Effector CD8-positive, alpha-beta T cell (primary cell): ENCODE measurements around the gene GCHFR.

Experiments
- DNase-seq: peaks from one replicate; lab custom pipeline; 2025; lab: John Stamatoyannopoulos, UW
- total RNA-seq, 4 experiments: gene quantifications; one replicate each; lab custom pipeline; 2026; lab: John Stamatoyannopoulos, UW

Gene GCHFR
- 21.3 to 26.6 (median 23.6) reads per million in 4 experiments for total RNA-seq

- DNase-seq: peak; percentile 49
Measured at GRCh38 chr15:40763801-40764628, at the start of gene GCHFR. Gene GCHFR, plus strand, starts transcription at chr15:40764068. Its CDS starts 113 bp downstream, at chr15:40764181.

- no peak for DNase-seq
Measured at GRCh38 chr15:40714144-40714543, 49.7 kb upstream of the GCHFR start.

DNA sequence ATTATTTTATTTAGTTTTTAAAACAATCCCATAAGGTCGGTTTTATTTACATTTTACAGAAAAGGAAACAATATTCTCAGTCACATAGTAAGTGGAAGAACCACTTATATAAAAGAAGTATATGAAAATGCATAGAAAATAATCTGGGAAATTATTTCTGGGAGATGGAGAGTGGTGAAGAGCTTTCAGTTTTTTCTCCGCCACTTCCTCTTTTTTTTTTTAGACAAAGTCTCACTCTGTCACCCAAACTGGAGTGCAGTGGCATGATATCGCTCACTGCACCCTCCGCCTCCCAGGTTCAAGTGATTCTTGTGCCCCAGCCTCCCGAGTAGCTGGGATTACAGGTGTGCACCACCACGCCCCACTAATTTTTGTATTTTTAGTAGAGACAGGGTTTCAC lies 47.7 kb upstream of the GCHFR start:
- no peak for DNase-seq

- no peak for DNase-seq
Measured at GRCh38 chr15:40721701-40722100, 42.2 kb upstream of the GCHFR start.

DNA sequence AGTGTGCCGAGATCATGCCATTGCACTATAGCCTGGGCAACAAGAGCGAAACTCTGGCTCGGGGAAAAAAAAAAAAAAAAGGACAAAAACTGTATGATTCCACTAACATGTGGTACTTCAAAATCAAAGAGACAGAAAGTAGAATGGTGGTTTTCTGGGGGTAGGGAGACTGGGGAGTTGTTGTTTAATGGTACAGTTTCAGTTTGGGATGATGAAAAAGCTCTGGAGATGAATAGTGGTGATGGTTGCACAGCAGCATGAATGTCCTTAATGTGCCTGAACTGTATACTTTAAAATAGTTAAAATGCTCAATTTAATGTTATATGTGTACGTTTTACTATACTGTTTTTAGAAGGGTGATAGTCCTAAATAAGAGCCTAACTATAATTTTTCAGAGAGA lies 41.5 kb upstream of the GCHFR start:
- no peak for DNase-seq

GRCh38 chr15:40722934-40723333 lies 40.9 kb upstream of the GCHFR start:
- no peak for DNase-seq

DNA sequence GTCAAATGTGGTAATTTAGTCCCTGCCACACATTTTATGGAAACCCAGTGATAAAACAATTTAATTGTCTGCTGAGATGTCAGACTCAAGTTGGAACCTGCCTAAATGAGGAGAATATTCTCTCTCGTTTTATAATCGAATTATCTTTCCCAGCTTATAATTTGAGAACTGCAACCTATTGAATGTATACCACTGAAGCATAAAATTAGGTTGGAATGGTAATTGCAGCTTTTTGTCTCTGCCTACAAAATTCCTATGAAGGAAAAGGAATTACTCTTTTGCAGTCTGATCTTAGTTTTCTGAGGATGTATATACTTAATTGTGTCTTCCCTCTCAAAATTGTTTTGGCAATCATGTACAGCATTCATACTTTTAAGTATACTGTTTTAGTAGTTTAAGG lies 39.9 kb upstream of the GCHFR start:
- no peak for DNase-seq

DNA sequence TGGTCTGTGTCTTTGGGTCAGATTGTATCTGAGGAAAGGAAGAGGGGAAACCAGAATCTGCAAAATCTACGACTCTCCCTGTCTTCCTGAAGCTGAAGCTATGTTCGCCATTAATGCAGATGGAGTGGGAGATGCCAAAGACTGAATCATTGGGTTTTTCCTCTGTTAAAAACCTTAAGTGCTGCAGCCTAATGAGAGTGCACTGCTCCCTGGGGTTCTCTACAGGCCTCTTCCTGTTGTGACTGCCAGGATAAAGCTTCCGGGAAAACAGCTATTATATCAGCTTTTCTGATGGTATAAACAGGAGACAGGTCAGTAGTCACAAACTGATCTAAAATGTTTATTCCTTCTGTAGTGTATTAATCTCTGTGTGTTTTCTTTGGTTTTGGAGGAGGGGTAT lies 32.8 kb upstream of the GCHFR start:
- DNase-seq: no peak

- no peak for DNase-seq
Measured at GRCh38 chr15:40736575-40736974, 27.3 kb upstream of the GCHFR start.

- no peak for DNase-seq
Measured at GRCh38 chr15:40737048-40737447, 26.8 kb upstream of the GCHFR start.

- no peak for DNase-seq
Measured at GRCh38 chr15:40739047-40739446, 24.8 kb upstream of the GCHFR start.

DNA sequence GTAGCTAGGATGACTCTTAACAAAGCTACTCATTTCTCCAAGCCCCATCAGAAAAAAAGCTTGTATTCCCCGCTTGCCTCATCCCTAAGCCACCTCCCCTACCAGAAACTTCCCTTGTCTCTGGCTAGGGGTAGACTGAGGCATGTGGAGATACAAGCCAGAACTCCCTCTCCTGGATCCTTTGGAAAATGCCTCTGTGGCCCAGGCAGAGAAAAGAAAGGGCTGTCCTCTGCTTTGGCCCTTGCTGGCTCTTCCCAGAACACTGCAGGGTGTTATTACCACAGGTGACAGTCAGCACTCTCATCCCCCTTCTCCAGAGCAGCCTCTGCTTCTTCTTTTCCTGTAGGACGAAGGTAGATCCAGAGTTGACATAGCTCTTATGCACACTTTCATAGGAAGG lies 24.0 kb upstream of the GCHFR start:
- no peak for DNase-seq

DNA sequence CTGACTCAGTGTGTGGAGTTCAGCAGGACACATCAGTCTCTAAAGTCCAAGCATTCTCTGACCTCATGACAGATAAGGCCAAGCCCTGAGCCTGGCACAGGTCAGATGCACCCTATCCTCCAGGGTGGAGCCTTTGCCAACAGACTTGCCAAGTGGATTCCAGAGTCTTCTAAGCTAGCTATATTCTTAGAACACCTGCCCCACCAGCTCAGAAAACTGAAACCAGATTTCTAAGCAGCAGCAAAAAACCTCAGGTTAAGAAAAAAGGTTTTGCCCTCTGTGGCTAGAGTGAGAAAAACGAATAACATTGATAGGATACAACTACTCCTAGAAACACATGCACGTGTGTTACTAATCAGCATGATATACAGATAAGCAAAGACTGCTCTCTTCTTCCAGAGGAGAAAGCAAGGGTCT lies 20.4 kb upstream of the GCHFR start:
- DNase-seq: no peak

DNA sequence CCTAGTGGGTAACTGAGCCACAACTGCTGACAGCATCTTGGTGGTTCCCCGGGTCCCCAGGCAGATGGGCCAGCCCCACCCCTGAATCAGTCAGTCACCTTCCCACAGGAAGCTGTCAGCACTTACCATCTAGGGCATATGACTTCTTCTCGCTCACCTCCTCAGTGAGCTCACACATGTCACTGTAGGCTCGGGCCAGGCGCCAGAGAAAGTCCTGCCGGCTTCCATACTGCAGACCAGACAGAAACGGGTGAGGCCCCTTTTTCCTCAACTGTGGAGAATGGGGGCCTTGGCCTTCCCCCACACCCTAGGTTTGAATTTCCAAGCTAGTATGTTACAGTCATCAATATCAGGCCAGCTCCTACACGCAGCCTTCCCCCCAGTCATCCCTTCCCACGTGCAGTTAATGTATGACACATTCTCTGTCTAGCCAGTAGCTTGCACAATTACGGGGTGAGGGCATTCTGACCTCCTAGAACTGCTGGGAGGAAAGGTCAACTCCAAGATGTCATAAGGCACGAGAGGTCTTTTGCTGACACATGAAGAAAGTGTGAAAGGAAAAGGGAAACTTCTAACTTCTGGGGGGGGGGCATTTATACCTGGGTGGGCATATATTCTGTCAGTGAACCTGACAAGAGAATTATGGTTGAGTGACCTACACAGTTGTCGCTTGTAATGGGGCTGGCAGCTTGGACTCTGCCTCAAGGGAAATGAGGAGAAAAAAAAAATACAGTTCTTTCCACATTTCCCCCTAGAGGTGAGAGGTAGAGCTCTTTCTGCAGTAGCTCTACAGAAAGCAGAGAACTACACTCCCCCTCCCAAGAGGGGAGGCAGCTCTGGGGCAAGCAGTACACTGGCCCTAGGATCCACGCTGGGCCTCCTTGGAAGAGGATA lies 19.7 kb upstream of the GCHFR start:
- DNase-seq: no peak

- no peak for DNase-seq
Measured at GRCh38 chr15:40744815-40745152, 19.1 kb upstream of the GCHFR start.

DNA sequence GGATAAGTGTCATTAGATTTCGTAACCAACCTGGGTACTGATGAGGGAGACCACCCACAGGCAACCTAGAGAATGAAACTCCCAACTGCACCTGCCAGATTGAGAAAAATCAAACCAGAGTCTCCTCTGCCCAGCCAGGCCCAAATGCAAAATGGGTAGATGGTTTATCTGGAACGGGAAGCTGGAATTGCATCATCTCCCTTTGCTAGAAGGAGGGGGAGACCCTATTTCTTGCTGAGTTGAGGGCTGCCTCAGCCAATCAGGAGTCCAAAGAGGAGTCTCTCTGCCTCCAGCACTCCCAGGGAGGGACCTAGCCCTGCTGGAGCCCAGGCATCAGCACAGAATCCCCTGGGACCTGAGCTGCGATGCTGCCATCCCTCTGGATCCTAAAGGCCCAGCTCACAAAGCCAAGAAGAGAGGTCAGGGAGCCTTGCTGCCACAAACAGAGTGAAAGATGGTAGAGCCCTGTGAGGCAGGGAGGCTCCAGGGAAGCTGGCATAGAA lies 16.9 kb upstream of the GCHFR start:
- DNase-seq: no peak

GRCh38 chr15:40747685-40748631 lies 15.9 kb upstream of the GCHFR start:
- DNase-seq: no peak

DNA sequence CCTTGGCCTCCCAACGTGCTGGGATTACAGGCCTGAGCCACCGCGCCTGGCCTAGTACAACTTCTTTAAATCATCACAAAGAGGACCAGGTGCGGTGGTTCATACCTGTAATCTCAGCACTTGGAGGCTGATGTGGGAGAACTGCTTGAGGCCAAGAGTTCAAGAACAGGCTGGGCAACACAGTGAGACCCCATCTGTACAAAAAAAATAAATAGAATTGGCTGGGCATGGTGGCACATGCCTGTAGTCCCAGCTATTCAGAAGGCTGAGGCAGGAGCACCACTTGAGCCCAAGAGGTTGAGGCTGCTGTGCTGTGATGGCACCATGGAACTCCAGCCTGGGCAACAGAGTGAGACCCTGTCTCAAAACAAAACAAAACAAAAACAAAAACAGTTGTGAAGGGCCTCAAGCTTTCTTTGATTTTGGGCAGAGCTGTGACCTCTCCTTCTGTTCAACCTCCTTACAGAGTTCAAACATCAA lies 14.7 kb upstream of the GCHFR start:
- no peak for DNase-seq

DNA sequence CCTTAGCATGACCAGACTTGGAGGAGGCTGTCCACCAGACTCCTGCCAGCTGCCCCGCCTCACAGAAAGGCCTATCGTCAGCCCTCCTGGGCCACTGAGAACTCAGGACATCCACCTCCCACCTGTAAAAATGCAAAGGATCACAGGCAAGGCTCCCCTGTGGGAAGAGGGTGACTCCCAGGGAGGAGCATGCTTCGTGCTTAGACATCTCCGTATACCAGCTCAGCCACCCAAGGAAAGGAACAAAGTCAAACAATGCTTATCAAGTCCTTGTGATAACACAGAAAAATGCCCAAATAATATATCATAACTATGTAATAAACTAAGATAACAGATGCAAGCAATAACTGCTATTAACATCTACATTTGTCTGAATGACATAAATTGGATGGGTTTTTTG lies 13.0 kb upstream of the GCHFR start:
- no peak for DNase-seq

DNA sequence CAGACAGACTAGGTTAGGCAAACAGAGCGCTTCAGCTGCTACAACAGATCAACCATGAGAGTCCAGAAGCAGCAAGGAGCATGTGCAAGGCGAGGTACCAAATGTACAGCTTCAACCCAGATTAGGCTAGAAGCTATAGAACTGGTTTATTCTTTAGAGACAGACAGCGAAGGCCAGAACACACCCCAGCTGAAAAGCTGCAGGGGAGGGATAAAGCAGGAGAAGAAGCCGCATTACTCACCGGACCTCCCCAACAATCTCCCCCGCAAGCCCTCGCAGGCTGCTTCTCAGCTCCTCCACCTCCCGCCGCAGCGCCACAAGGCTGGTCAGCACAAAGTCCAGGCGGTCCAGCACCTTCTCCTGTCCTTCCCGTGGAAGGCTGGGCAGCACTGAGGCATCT lies 12.1 kb upstream of the GCHFR start:
- DNase-seq: no peak

DNA sequence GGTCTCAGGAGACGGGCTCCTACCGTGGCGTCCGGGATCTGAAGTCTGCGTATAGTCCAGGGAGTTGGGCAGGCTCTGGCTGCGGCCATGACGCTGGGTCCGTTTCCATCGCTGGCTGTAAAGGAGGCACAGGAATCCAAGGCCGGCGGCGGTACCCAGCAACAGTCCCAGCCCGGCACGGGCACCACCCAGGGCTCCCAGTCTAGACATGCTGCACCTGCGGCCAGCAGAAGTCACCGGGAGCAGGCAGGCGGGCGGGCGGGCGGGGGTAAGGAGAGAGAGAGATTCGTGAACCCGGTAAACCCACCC lies 9.3 kb upstream of the GCHFR start:
- no peak for DNase-seq
